ENCODE measurements around the gene CABP4.
"Not testable (repeated sequence)": the region's sequence is repeated elsewhere in the genome, so short reads cannot be mapped to it uniquely, and the experiment has no call there.

Gene CABP4

DNA sequence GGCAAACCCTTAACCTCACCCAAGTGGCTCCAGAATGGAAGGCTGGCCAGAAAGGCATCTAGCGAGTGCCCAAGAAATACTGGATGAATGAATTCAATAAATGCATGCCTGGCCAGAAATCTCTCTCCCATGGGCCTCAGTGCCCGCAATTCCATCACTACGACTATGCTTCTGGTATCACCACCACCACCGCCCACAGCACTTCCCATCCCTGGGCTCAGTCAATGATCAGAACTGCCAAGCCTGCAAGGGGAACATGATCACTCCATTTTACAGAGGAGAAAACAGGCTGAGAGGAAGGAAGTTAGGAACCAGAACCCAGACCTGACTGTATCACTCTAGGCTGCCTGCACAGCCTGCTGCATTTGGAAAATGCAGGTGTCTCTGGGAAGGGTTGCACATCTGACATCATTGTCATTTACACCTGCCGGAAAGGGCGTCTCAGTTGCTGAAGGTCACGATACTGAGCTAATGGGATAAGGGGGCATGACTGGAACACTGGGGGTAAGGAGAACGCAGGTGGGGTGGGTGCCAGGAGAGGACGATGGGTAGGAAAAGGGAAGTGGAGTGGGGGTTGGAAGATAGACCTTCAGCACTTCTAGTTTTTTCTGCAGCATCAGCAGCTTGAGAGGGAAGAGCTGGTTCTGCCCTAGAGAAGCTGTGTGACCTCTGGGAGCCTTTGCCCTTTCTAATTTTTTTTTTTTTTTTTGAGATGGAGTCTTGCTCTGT is 5.9 kb upstream of the CABP4 start:
- intact Hi-C loops (cut with DNase I), result loop anchor here (10.0 kb wide), 1 partner anchor 56 kb away; the partner anchor contains the start of genes CDK2AP2 and PITPNM1
- no peak for DNase-seq

DNA sequence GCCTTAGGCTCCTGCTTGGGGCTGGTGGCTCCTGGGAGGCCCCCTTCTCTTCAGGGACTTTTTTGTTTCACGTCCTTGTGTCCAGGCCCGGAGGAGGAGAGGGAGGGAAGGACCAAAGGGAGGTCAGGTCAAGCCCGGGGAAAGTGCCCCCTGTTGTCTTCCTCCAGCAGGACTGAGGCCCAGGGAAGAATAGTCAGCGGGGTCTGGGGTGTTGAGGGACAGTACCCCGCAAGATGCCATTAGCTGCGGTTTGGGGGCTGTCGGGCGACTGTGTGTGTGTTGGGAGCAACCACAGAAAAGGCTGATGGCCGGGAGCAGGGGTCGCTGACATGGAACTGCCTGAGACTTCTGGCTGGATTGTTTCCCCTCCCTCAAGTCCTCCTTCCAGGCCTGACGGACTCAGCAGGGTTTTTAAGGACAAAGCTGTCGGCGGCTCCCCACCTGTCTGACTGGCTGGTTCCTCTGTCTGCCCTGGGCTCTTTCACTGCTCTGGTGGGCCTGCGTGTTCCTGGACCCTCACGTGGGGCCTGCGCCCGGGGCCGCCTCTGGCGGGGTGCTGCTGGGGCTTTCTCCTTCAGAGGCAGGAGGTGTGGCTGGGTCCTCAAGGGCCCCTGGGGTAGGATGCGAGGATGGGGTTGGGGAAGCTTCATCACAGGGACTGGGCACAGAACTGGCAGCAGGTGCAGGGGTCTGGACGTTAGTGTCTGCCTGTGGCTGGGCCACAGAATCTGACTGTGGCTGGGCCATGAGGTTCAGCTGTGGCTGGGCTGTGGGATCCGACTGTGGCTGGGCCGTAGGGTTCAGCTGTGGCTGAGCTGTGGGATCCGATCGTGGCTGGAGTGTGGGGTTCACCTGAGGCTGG is 4.1 kb upstream of the CABP4 start:
- peak in 1 of 10 donors; percentile 67 for DNase-seq
- intact Hi-C loops (cut with DNase I), result no loop called here

DNA sequence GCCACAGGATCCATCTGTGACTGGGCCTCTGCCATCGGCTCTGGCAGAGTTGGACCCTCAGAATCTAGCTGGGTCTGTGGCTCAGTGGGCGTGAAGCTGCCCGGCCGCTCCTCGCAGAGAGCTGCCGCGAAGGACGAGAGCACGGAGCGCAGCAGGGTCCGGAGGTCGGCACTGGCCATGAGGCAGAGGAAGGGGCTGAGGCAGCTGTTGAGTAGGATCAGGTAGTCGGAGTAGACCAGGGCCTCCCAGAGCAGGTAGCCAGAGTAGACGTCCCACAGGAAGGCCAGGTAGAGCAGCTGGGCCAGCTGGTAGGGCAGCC is 3.5 kb upstream of the CABP4 start:
- intact Hi-C loops (cut with DNase I), result no loop called here
- DNase-seq, result no peak

DNA sequence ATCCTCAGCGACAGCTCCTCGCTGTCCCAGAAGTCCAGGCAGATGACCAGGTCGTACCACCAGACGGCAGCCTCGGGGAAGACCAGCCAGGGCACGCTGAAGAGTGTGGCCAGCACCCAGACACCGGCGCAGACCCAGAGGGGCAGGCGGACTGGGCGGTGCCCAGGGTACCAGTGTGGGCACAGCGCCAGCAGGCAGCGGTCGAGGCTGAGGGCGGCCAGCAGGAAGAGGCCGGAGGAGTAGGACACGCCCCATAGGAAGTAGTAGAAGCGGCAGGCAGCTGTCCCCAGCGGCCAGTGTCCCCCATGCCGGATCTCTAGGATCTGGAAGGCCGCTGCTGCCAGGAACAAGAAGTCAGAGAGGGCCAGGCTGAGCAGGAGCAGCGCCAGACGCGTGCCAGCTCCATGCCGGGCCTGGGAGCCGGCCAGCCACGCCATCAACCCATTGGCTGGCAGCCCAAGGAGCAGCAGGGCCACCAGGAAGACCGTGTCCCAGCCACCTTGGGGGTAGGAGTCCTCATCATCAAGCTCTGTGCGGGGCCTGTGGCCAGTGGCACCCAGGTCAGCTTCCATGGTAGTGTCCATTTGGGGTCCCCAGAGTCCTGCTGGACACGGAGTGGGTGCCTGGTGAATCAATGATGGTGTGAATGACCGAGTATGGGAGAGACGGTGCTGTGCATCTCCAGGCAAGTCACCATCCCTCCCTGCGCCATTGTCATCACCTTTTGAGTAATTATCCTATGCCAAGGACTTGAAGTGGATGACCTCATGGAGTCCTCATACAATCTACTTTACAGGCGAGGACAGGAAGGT is 2.8 kb upstream of the CABP4 start, which contains the start of gene GPR152:
Gene GPR152, minus strand, starts transcription at position 589 of the 812 bp plus-strand sequence. Its CDS starts 5 bp downstream, at position 584.
- intact Hi-C loops (cut with DNase I), result no loop called here

DNA sequence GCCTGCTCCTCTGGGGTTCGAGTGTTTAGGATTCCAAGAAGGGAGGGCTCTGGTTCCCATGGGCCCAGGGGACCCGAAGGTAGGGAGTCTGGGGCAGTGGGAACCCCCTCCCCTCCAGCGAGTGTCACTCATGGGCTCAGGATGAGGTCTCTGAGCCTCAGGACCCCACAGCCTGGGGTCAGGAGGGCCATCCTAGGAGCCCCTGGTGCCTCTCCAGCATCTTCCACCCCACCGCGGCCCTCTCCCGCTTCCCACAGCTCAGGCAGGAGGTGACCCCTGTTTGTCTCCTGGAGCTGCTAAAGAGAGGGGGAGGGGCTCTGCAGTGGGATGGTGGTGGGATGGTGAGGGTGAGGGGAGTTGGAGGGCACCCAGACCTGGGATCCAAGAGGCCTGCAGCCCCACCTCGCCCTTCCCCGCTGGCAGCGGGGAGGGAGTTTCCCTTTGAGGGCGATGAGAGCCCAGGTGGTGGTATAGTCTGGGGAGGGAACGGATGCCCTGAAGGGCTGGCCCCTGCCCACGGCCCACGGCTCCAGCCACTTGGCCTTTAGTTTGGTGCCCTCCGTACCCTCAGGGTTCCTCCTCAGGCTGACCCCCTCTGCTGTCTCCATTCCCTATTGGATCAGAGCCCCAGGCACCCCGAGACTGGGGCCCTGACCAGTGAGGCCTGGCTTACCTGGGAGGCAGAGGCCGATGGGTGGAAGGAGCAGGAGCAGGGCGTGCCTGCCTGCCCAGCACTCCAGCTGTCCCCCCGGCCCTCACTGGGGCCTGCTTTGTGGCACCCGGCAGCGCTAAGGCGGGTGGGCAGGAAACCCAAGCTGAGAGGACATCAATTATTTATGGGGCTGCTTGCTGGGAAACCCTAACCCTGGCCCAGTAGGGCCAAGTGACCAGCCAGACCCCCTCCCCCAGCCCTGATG is 1.1 kb upstream of the CABP4 start:
- intact Hi-C loops (cut with DNase I), result no loop called here
- no peak for DNase-seq

More for the DNA sequence above, 2.8 kb upstream of the CABP4 start, which contains the start of gene GPR152:
- DNase-seq, result peak in 1 of 10 donors; percentile 89

DNA sequence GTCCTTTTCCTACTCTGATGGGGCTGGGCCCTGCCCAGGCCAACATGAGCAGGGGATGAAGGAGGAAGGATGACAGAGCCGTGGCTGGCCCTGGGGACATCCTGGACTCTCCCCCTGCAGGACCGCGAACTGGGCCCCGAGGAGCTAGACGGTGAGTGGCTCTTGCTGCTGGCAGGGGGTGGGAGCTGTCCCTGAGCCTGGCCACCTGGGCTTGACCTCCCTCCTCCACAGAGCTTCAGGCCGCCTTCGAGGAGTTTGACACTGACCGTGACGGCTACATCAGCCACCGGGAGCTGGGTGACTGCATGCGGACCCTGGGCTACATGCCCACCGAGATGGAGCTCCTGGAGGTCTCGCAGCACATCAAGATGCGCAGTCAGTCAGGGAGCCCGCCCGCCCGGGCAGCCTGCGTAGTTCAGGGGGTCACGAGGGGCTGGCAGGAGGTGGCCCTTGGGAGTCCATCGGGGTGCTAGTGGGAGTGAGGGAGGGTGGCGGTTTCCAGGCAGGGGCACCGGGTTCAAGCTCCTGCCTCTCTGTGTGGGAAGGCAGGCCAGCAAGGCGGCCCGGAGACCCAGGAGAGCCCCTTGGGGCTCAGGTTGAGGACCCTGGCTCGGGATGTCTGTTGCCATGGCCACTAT is 1.0 kb downstream of the CABP4 start:
- intact Hi-C loops (cut with DNase I), result no loop called here
- DNase-seq, result no peak

DNA sequence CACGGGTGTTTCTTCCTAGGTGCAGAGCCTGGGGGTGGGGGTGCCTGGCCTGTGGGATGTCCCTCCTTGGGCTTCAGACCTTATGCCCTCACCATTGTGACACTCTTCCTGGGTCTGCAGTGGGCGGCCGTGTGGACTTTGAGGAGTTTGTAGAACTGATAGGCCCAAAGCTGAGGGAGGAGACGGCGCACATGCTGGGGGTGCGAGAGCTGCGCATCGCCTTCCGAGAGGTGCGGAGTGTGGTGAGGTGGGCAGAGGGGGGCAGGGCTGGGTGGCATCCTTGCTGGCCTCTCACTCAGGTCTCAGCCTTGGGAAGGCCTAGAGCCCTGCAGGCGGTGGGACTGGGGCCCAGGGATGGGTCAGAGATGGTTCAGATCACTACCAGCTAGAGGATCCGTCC is 2.3 kb downstream of the CABP4 start:
- intact Hi-C loops (cut with DNase I), result no loop called here
- DNase-seq, result no peak

DNA sequence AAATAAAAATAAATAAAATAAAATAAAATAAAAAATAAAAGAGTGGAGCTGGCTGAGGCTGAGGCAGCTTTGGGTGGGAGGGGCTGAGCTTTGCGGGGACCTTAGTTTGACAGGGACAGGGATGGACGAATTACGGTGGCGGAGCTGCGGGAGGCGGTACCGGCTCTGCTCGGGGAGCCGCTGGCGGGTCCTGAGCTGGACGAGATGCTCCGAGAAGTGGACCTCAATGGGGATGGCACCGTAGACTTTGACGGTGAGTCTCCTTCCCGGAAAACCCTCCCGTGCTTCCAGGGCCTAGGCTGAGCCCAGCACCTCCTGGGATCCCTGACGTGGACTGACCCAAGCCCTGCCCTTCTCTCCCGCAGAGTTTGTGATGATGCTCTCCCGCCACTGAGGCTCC is 3.1 kb downstream of the CABP4 start:
- intact Hi-C loops (cut with DNase I), result no loop called here
- DNase-seq, result peak in 1 of 10 donors; percentile 65

DNA sequence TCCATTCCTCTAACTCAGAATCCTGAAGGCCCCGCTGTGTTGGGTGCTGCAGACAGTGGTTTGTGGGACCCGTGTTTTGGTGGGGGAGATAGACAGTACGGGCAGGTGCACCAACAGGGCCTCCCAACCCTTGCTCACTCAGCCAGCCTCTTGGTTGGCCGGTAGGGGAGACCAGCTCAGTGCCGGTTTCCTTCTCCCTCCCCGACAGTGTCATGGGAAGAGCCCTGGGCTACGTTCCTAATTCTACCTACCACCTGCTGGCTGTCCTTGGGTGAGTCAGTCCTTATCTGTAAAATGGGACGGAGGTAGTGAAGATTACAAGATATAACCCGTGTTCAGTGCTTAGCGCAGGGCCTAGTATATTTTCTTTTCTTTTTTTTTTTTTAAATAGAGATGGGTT is 8.0 kb downstream of the CABP4 start:
- DNase-seq, result no peak
- intact Hi-C loops (cut with DNase I), result no loop called here

DNA sequence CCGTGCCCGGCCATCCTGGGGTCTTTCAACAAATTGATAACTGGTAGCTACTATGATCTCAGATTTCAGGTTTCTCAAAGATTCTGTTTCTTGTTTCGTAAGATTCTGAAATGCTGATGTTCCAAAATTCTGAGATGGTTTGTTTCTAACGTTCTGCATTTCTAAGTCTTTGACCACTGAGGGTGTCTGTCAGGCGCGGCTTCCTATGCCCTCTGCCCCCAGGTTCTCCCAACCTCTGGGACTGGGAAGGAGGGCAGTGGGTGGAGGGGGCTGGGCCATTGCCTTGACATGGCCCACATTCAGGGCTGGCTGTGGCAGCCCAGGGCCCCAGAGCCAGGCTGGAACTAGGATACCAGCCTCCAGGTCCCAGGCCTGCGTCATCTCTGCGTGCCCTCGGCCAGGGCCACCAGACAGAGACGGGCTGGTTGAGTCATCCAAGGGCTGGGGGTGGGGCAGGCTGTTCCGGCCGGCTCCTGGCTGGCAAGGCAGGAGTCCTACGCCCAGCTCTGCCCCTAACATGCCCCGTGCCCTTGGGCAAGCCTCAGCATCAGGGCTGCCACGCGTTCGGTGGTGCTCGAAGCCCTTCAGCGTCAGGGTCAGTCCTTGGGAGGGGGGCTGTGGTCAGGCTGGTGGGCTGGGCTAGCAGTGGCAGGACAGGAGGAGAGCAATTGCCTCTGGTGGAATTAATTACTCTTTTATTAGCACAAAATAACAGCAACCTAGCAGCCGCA is 8.7 kb downstream of the CABP4 start:
- DNase-seq, result peak in 3 of 10 donors; percentile 52 to 92 (median 73)
- intact Hi-C loops (cut with DNase I), result no loop called here

DNA sequence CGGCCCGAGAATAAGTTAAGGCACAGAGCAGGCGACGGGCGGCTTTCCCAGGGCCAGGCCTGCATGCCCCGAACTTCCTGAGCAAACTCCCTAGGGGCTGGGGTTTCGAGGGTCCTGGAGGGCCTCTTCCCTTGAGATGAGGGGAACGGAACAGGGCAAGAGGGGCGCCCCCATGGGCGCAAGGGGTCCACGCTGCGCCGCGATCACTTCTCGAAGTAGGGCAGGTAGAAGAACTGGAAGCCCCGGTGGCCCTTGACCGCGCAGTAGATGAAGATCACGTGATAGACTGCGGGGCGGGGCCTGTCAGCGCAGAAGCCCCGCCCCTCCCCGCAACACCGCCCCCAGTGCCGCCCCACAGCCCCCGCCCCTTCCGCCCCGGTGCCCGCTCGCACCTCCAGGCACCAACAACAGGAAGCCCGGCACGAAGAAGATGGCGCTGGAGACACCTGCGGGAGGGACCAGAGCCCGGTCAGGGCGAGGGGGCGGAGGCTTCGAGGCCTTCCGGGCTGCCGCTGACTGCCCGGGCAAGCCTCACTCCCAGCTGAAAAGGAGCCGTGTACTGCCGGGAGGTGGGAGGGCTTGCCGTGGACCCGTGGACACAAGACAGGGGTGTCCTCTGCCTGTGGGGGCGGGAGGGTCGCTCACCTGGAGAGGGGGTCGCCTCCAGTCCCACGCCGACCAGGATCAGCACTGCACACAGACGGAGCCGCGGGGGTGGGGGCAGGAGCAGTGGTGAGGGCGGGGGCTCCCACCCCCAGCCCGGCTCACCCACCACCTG is 9.4 kb downstream of the CABP4 start:
- intact Hi-C loops (cut with DNase I), result no loop called here
- peak; percentile 46 to 96 (median 73) for DNase-seq

DNA sequence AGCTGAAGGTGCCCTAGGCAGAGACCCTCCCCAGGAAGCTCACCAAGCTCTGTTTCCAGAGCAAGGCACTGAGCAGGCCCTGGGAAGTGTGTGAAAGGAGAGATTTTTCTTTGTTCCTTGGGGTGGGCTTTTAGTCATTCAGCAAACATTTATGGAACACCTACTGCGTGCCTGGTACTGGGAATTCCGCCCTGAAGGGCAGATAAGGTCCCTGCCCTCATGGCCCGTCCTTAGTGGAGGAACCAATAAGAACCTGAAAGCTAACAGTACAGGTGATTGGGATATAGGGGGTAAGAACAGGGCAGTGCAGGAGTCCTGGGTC is 10.0 kb downstream of the CABP4 start:
- no peak for DNase-seq
- intact Hi-C loops (cut with DNase I), result no loop called here

DNA sequence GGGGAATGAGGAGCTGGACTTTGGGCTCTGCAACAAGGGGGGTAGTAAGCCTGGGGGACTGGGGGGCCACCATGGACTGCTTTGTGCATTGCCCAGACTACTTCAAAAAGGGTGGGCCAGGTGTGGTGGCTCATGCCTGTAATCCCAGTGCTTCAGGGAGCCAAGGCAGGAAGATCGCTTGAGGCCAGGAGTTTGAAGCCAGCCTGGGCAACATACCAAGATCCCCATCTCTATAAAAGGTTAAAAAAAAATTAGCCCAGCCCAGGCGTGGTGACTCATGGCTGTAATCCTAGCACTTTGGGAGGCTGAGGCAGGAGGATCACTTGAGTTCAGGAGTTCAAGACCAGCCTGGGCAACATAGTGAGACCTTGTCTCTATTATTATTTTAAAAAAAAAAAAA is 10.4 kb downstream of the CABP4 start:
- intact Hi-C loops (cut with DNase I); DNase-seq: not testable (repeated sequence)

DNA sequence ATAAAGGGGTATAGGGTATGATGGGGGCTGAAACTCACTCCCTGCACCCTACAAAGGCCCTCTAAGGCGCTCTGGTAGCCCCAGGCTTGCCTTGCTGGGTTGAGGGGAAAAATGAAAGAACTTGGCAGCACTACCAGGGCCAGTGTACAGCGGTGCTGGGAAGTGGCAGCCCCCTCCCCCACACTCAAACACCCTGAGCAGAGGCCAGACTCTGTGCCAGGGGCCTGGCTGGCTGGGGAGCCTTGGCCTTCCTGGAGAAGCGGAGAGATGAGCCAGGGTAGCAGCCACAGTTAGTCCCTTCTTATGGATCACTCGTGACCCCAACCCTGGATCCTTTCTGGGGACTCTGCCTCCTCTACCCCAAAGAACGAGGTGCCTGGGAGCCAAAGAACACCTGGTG is 11.2 kb downstream of the CABP4 start:
- intact Hi-C loops (cut with DNase I), result no loop called here
- DNase-seq, result no peak

DNA sequence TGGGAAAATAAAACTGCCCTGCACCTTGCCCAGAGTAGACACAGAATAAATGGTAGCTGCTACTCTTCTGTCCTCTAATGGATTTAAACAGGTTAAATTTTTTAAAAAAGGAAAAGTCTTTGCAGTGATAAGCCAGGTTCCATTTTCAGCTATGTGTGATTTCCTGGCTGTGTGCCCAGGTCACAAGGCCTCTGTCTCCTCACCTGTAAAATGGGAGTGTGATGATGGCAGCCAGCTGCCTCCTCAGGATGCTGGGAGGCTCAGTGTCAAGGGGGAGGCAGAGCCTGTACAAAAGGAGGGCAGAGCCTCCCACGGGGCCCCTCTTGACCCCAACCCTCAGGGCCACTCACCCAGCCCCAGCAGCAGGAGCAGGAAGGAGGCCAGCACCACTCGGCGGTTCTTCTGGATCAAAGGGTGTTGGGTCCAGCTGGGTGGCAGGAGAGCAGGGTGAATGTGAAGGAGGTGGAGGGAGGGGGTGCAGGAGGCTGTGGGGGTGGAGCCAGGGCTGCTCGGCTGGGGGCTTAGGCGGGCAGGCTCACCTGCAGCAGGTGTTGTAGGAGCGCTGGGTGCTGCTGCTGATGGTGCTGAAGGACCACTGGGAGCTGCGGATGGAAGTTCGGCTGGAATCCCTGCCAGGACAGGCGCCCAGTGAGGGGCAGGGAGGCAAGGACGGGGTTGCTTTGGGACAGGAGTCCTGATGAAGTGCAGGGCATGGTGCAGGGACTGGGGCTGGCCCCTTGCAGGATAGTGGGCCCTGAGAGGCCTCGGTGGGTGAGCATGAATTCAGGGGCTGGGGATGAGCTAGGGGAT is 12.0 kb downstream of the CABP4 start:
- intact Hi-C loops (cut with DNase I), result no loop called here
- no peak for DNase-seq

DNA sequence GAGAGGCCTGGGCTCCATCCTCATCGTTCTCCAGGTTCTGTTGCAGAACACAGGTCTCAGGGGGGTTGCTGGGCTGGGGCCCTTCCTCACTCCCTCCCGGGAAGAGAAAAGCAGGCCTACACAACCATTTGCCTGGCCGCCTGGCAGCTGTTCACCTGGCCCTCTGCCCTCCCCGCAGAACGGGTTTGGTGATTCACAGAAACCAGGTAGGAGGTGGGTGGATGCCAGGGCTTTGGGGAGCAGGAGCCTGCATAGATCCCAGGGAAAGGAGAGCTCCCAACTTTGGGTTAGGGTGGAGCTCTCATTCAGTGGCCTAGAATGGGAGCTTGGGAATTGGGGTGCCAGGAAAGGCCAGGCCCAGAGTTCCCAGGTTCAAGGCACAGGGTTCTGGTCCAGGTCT is 12.9 kb downstream of the CABP4 start:
- intact Hi-C loops (cut with DNase I), result loop anchor here (1.0 to 2.0 kb wide), 2 partner anchors 15 to 37 kb away; partner anchors contain the start of genes AIP and PITPNM1
- peak in 8 of 10 donors; percentile 41 to 91 (median 62) for DNase-seq

DNA sequence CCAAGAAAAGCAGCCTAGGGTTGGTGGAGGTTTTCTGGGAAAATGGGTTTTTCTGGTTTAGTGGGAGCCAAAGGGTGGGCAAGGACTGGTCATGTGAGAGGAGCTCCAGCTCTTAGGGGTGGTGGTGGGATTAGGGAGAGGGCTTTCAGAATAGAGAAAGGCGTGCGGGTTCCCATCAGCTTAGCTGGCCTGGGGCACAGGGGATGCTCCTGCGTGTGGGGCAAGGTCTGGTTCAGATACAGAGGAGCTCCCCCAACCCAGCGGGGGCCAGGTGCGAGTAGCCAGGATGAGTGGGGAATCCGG is 13.3 kb downstream of the CABP4 start:
- DNase-seq, result no peak
- intact Hi-C loops (cut with DNase I), result loop anchor here (1.0 to 2.0 kb wide), 2 partner anchors 14 to 37 kb away; partner anchors contain the start of genes AIP and PITPNM1
